ENCODE results near the gene ST3GAL6. TPM values are rescaled to one million over a fixed set of nuclear protein-coding genes. Genes with fewer than 3 reads are reported as not detected.

Gene ST3GAL6
- total and polyA plus RNA-seq, 2 of the 8 experiments (the other 6 are each of a cell fraction or from before 2014, with no cell fraction given) = 3.3 to 6.1 TPM

DNA sequence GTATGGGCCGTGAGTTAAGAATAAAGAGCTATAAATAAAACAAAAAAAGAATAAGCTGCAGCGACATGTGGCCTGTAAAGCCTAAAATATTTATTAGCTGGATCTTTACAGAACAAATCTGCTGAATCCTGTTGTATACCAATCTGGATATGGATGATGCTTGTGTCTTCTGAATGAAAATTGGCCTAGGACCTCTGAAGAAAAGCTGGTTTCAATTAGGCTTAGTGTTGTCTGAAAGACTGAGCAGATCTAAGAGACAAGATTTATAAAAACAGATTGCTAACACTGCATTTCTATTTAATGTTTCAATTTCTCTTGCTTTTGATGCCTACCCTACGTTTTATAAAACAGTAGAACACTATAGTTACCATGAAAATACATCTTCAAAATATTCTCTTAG lies 57.9 kb downstream of the ST3GAL6 start:
- Histone ChIP-seq H3K9me3 (ENCODE audit: insufficient read depth in 2 of 2, low read depth in 1 of 2, low read length in 1 of 2) (no peaks in the 10 kb centered on the region), H3K79me2 (ENCODE audit: control insufficient read depth in 1 of 2, insufficient read depth in 2 of 2, low read length in 2 of 2) (no peaks in the 10 kb centered on the region), H3K23me2 (ENCODE audit: low read depth, low read length) (0 out of 2 replicates have a peak, but pooled peaks cover 2% of the 10 kb centered on the region), H3K4ac (replicated peaks; ENCODE audit: insufficient read length, low read depth, low read length) (no peak overlapping the region), H4K5ac (ENCODE audit: insufficient read length, low read depth, low read length) (no peak overlapping the region), H3K79me1 (ENCODE audit: low read depth, low read length) (no peaks in the 10 kb centered on the region), H3K18ac (ENCODE audit: extremely low read depth, low read length) (no peak overlapping the region), H3K14ac (ENCODE audit: insufficient read length) (no peak overlapping the region), H2BK20ac (ENCODE audit: low read length) (no peak overlapping the region), H2BK5ac (ENCODE audit: low read depth, low read length) (no peak overlapping the region), H4K8ac (ENCODE audit: extremely low read depth, insufficient read depth, low read length) (no peak overlapping the region), H3K23ac (ENCODE audit: insufficient read length) (no peak overlapping the region), H2AFZ (ENCODE audit: low read length) (no peak overlapping the region), H2BK15ac (ENCODE audit: low read length) (no peak overlapping the region), H3K27ac (ENCODE audit: low read depth, low read length) (no peak overlapping the region), H3K4me1 (replicated peaks in 1 of 4; ENCODE audit: control insufficient read depth in 3 of 4, insufficient read depth in 4 of 4, low read length in 3 of 4) (no peaks in the 10 kb centered on the region; a peak in 1 of 7 replicates), H3K27me3 (replicated peaks in 1 of 4; ENCODE audit: control insufficient read depth in 3 of 4, extremely low read depth in 1 of 4, insufficient read depth in 3 of 4, low read length in 3 of 4) (no peaks in the 10 kb centered on the region), H2AK5ac (ENCODE audit: low read depth, low read length) (no peak overlapping the region), H2BK120ac (replicated peaks; ENCODE audit: low read depth, low read length) (no peak overlapping the region), H4K91ac (replicated peaks; ENCODE audit: insufficient read length, low read length) (no peak overlapping the region), H3K36me3 (ENCODE audit: control insufficient read depth in 2 of 4, insufficient read depth in 4 of 4, low read length in 3 of 4) (peaks cover 0 to 14% (median 3%) of the 10 kb centered on the region in 4 experiments; a peak in 3 of 8 replicates), H3K56ac (replicated peaks; ENCODE audit: insufficient read length, low read depth, low read length) (no peak overlapping the region), H3K9ac (replicated peaks in 1 of 4; ENCODE audit: extremely low read depth in 1 of 4, low read depth in 3 of 4, low read length in 3 of 4) (no peak overlapping the region), H3K4me3 (ENCODE audit: extremely low read depth in 1 of 4, insufficient read depth in 2 of 4, low read depth in 3 of 4, low read length in 4 of 4) (no peak overlapping the region), H2BK12ac (ENCODE audit: low read depth, low read length) (no peak overlapping the region), H4K20me1 (replicated peaks in 1 of 2; ENCODE audit: control insufficient read depth in 1 of 2, insufficient read depth in 2 of 2, low read length in 2 of 2) (peaks cover 0 to 1% of the 10 kb centered on the region in 2 experiments), H3K4me2 (ENCODE audit: insufficient read depth in 1 of 2, low read depth in 2 of 2, low read length in 2 of 2) (no peak overlapping the region)
- DNase-seq (ENCODE audit: low read depth in 1 of 2, low spot score in 2 of 2) (no peak), FAIRE-seq (no peak)
- CTCF ChIA-PET (ENCODE audit: partially characterized antibody) = interaction anchor here (1.0 to 5.3 kb wide), 3 partner anchors 172 to 930 kb away, joined by 3 to 47 read pairs (median 3); no protein-coding TSS in a partner anchor
- 93% methylated on average over 3 of the region's 3 CpGs; no CpG with 5 or more reads in 1 of the 2 experiments for WGBS, 2 experiments (ENCODE audit: extremely low coverage in 1 of 2, insufficient coverage in 1 of 2, insufficient read length in 1 of 2, insufficient replicate concordance in 2 of 2, low coverage in 1 of 2, low lambda C conversion rate in 2 of 2, missing lambda C conversion rate in 1 of 2)
- POLR2A ChIA-PET (ENCODE audit: partially characterized antibody) = interaction anchor here (0.7 to 1.2 kb wide), 2 partner anchors 10 to 923 kb away, joined by 3 read pairs; no protein-coding TSS in a partner anchor
- no peak for TF ChIP-seq BACH1 (IDR thresholded peaks at IDR 0.05; ENCODE audit: low read length)
